Astrocyte of the cerebellum (primary cell): ENCODE measurements around the gene BID.

Source experiments
- DNase-seq: peaks from one replicate; pipeline ENCODE4 v3.0.0-alpha.2; 2011; ENCODE audit warnings: low read depth
- H3K4me3 ChIP-seq: 2 replicates; pipeline ENCODE4 v1.5.1; 2011; ENCODE audit warnings: mild to moderate bottlenecking, low read depth, low read length, moderate library complexity
- in situ Hi-C: cut with HindIII; loops from 2 replicates; pipeline ENCODE4 v1.10.0; 2017; ENCODE audit warnings: low sequenced_read_pairs
- TF ChIP-seq, protein P1 (sequence below): IDR thresholded peaks from 2 replicates; pipeline ENCODE4 v1.5.1; 2012; ENCODE audit warnings: low read length, low read depth, moderate library complexity, mild to moderate bottlenecking; ENCODE audit errors: missing control alignments

BID gene

DNA sequence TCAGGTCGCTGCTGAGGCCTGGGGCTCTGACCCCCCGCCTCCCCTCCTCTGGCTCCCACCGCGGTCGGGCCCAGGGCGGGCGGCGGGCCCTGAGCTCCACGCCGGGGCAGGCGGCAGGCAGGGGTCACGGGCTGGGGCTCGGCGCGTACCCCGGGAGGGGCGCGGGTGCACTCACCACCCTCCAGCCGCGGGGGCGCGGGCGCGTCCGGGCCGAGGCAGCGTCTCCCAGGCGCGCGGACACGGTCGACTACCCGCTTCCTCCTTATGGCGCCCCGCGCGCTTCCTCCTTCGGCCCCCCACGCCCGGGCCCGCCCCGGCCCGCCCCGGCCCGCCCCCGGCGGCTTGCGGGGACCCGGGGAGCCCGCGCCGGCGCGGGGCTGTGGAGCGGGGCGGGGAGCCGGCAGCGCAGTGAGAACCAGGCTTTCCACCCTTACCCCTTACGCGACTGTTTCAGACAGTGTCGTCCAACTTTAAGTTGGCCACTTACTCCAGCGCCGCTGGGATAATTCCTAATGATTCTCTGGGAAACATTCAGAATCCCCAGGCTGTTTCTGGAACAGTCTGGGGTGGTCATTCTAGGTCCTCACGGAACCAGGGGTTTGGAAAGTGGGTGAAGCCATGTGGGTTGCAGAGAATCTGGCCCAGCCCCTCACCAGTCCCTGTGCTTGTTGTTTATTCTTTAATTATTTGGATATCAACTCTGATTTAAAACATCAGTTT, at the start of gene BID:
BID (minus strand) TSS at position 264 of the 720 bp plus-strand sequence. CDS start 24,353 bp downstream, outside the sequence.
- in situ Hi-C loops: no loop called here
- H3K4me3 ChIP-seq: peak within 1 kb of the TSS; percentile 55
- DNase-seq: no peak
- TF ChIP-seq, protein P1, sequence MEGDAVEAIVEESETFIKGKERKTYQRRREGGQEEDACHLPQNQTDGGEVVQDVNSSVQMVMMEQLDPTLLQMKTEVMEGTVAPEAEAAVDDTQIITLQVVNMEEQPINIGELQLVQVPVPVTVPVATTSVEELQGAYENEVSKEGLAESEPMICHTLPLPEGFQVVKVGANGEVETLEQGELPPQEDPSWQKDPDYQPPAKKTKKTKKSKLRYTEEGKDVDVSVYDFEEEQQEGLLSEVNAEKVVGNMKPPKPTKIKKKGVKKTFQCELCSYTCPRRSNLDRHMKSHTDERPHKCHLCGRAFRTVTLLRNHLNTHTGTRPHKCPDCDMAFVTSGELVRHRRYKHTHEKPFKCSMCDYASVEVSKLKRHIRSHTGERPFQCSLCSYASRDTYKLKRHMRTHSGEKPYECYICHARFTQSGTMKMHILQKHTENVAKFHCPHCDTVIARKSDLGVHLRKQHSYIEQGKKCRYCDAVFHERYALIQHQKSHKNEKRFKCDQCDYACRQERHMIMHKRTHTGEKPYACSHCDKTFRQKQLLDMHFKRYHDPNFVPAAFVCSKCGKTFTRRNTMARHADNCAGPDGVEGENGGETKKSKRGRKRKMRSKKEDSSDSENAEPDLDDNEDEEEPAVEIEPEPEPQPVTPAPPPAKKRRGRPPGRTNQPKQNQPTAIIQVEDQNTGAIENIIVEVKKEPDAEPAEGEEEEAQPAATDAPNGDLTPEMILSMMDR: no peak

DNA sequence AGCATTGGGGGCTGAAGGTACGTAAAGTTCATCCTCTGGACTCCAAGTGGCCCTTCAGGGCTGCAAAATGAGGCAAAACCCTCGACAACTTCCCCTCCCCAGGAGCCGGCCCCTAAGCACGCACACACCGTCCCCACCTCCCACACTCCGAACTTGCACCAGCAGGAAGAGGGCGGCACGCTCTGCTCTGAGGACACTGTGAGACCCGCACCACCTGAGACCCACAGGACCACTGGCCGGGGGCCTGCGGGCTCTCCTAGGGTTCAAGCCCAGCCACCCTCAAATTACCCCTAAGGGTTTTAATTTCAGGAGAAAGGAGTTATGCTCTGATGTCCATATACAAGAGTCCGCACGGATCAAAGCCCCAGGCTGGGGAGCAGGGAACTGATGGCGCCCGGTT, 49.7 kb upstream of the BID start:
- H3K4me3 ChIP-seq: no peak overlapping the region
- TF ChIP-seq, protein P1: no peak
- no peak for DNase-seq
- in situ Hi-C loops: loop anchor here (5.0 kb wide), 1 partner anchor 42 kb away; no protein-coding TSS in a partner anchor

DNA sequence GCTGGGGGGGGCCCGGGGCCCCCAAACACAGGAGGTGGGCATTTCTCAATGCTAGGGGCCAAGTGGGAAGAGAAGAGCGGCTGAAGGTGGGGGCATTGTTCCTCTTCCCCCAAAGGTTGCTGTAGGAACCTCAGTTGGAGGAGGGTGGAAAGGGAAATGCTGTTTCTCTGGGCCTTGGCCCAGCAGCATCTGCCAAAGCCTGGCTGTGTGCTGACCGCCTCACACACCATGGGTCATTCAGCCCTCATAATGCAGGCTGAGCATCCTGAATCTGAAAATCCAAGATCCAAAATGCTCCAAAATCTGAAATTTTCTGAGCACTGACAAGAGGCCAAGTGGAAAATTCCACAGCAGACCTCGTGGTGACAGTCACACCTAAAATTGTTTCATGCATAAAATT, 49.0 kb upstream of the BID start:
- TF ChIP-seq, protein P1: no peak
- H3K4me3 ChIP-seq: no peak overlapping the region
- no peak for DNase-seq
- in situ Hi-C loops: loop anchor here (5.0 kb wide), 1 partner anchor 41 kb away; no protein-coding TSS in a partner anchor

DNA sequence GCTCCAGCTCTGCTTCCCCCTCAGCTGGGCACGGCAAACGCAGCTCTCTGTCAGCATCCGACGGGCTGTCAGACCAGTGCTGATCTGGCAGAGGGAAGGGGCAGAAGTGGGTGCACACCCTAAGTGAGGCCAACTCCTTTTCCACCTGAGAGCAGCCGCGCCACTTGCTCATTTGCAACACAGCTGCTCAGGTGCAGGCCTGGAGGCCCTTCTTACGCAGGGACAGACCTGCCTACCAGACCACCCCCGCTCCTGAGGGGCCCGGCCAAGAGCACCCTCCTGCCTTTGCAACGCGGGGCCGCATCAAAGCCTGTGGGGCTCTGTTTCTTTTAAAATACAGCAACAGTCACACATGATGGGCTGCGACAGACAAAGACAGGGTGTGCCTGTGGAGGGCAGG, 47.8 kb upstream of the BID start:
- TF ChIP-seq, protein P1: no peak
- in situ Hi-C loops: loop anchor here (5.0 kb wide), 1 partner anchor 40 kb away; no protein-coding TSS in a partner anchor
- no peak for DNase-seq

DNA sequence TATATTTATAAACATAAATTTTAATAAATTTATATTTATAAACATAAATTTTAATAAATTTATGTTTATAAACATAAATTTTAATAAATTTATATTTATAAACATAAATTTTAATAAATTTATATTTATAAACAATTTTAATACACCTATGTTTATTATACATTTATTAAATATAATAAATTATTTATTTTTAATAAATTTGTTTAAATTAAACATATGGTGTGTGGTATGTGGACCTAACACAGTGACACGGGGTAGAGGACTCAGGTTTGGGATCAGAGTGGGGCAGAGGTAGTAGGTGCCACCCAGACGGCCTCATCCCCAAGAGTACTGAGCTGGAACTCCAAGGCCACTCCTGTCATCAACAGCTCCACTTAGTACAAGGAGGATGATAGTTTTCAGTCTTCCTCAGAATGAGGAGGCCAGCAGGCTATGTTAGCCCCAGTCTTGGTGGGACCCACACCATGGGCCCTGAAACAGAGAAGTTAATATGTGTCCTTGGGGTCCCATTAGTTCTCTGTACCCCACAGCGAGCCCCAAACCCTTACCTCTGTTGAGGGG, 46.7 kb upstream of the BID start:
- H3K4me3 ChIP-seq: no peak overlapping the region

More for the DNA sequence above, 47.8 kb upstream of the BID start:
- H3K4me3 ChIP-seq: no peak overlapping the region

DNA sequence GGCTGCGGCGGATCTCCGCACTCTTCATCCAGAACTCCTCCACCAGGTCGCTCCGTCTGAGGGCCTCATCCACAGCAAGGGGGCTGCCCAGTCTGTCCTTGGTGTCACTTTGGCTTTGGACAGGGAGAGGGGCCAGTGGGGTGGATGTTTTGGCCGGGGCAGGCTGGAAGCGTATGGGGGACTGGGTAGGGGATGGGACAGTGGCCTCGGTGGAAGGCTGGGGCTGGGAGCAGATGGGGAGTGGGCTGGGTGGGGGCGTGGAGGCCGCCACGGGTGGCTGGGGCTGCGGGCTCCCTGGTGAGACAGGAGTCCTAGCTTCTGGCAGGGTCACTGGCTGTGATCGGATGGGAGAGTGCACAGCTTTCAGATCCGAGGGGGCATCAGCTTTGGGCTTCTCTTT, 44.4 kb upstream of the BID start:
- no peak for DNase-seq
- TF ChIP-seq, protein P1: no peak
- H3K4me3 ChIP-seq: no peak overlapping the region
- in situ Hi-C loops: no loop called here

More for the DNA sequence above, 46.7 kb upstream of the BID start:
- DNase-seq: no peak
- in situ Hi-C loops: loop anchor here (5.0 kb wide), 1 partner anchor 39 kb away; no protein-coding TSS in a partner anchor
- TF ChIP-seq, protein P1: no peak
